Measurements from ENCODE around the gene SLC7A8.
A peak's percentile ranks its signal among the peaks of the same experiment; 100 is the strongest.

The SLC7A8 gene

GRCh38 chr14:23093991-23094665 lies 89.3 kb downstream of the SLC7A8 start:
- DNase-seq (ENCODE audit: low read depth), result no peak

- no peak for DNase-seq (ENCODE audit: low read depth)
Measured at GRCh38 chr14:23093526-23093925, 89.9 kb downstream of the SLC7A8 start.

- no peak for DNase-seq (ENCODE audit: low read depth)
Measured at GRCh38 chr14:23093104-23093503, 90.4 kb downstream of the SLC7A8 start.

GRCh38 chr14:23091294-23092225 lies 91.9 kb downstream of the SLC7A8 start:
- DNase-seq (ENCODE audit: low read depth), result no peak

- DNase-seq (ENCODE audit: low read depth), result no peak
Measured at GRCh38 chr14:23090254-23090636, 93.2 kb downstream of the SLC7A8 start.

GRCh38 chr14:23089498-23090253 lies 93.8 kb downstream of the SLC7A8 start:
- no peak for DNase-seq (ENCODE audit: low read depth)

GRCh38 chr14:23086565-23086964 lies 96.9 kb downstream of the SLC7A8 start:
- no peak for DNase-seq (ENCODE audit: low read depth)

GRCh38 chr14:23085458-23085857 lies 98.0 kb downstream of the SLC7A8 start:
- DNase-seq (ENCODE audit: low read depth), result no peak

GRCh38 chr14:23080474-23080873 lies 103.0 kb downstream of the SLC7A8 start:
- no peak for DNase-seq (ENCODE audit: low read depth)

- DNase-seq (ENCODE audit: low read depth), result peak; percentile 55
Measured at GRCh38 chr14:23079716-23080115, 103.7 kb downstream of the SLC7A8 start.

GRCh38 chr14:23078692-23079116 lies 104.8 kb downstream of the SLC7A8 start:
- DNase-seq (ENCODE audit: low read depth), result peak; percentile 98

GRCh38 chr14:23077962-23078361 lies 105.5 kb downstream of the SLC7A8 start:
- no peak for DNase-seq (ENCODE audit: low read depth)

- peak; percentile 67 for DNase-seq (ENCODE audit: low read depth)
Measured at GRCh38 chr14:23076785-23077408, 106.6 kb downstream of the SLC7A8 start.
